GM18498 (cell line): ENCODE data around the gene GPR82.
"Not testable (repeated sequence)": the region's sequence is repeated elsewhere in the genome, so short reads cannot be mapped to it uniquely, and the experiment has no call there.

ENCODE experiments used
- ATAC-seq: cut with Tn5 transposase; IDR thresholded peaks from one replicate; pipeline ENCODE4 v1.9.1; 2021; ENCODE audit warnings: mild to moderate bottlenecking, moderate library complexity; ENCODE audit not compliant: unreplicated experiment

Gene GPR82

DNA sequence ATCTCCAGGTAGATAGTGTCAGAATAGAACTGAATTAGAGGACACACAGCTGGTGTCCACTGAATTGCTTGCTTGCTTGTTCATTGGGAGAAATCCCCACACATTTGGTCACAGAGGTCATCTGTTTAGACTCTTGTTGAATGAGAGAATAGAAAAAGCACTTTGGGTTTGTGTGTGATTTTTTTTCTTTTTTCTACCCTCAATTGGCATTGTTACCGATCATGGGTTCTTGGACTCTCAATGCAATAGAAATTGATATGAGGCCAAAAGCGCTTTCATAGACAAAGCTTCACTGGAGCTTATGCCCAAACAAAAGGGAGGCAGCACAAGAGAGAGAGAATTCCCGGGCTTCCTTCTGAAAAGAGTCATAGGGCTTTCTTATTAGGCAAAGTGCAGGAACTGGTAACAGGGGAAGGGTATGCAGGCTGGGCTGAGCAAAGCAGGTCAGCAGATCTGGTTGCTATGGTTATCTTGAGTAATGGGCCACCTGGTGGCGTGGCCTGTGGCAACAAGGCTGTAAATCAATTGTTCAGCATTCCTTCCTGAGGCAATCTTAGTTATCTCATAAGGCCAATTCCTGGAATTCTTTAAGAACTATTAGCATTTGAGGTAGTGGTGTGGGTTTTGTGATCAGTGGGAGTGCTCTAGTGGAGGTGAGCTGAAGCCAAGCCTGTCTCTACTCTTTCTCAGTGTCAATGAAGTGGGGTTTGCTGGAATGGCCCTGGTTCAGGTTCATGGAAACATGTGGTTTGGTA is 5.3 kb upstream of the GPR82 start:
- no peak for ATAC-seq

DNA sequence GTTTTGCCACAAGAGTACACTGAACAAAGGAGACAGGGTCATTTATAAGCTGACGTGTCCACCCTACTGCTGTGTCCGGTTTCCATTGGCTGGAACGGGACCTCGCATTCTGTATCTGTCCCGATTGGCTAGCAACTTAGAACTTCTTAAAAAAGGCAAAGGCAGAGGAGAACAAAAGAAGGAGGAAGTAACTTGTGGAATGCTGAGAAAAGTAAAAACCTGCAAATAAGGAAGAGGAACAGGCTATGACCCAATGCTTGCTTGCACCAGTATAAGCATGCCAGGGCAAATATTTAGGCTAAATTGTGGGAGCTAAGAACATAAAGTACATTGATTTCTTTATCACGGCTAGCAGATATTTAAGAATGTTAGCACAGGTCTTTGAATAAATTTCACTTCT is 4.4 kb upstream of the GPR82 start:
- ATAC-seq, result not testable (repeated sequence)

DNA sequence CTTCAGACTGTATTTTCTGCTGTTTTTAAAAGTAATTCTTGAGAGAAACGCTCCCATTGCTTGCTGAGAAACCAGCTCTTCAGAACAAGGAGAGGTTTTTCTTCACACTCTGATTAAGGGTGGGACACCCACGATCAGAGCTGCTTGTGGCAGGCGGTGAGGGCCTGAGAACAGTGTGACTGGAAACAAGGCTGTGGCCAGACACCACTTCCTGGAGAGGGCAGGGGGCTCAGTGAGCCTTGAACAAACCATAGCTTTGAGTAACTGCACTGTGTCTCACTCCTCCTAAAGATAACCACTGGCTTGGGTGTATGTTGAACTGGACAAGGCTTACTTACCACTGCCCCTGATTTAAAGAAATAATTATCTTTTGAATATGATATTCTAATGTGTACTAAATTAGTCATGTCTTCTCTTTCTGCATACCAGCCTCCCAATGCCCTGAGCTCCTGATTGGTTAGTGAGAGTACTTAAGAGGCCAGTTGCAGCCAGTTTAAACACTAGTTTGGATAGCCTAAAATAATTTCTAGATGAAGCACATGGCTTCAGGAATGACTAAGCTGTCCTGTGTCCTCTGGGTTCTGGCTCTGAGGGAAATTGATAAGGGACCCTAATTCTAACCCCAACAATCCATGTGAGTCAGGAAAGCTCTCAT is 3.7 kb upstream of the GPR82 start:
- peak; percentile 86 for ATAC-seq

DNA sequence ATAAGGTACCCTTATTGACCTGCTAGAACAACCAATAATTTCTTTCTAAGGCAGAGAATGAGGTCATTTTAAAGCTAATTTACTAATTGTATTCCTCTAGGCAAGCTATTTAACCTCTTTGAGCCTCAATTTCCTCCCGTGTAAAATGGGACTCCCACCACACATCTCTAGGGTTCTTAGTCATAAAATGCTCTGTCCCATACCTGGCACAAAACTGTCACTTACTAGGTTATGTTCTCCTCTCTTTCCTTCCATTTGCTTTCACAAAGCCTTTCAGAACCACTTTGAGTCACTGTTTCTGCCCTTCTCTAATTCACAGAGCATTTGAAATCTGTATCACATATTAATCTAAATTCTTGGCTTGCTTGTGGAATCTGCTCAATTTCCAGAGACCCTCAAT is 2.4 kb upstream of the GPR82 start:
- no peak for ATAC-seq

DNA sequence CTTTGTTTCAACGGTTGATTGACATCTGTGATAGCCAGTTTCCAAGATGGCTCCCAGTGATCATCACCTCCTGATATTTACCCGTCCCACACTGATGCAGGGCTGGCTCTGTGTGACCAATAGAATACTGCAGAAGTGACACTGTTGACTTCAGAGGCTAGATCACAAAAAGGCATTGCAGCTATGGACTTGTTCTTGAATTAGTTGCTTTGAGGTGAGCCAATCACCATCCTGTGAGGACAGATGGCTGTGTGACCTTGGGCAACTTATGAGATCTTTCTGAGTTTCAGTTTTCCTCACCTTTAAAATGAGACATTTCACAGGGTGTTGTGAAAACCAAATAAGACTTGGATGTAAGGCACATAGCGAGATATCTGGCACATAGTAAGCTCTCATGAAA is 1.8 kb upstream of the GPR82 start:
- no peak for ATAC-seq

DNA sequence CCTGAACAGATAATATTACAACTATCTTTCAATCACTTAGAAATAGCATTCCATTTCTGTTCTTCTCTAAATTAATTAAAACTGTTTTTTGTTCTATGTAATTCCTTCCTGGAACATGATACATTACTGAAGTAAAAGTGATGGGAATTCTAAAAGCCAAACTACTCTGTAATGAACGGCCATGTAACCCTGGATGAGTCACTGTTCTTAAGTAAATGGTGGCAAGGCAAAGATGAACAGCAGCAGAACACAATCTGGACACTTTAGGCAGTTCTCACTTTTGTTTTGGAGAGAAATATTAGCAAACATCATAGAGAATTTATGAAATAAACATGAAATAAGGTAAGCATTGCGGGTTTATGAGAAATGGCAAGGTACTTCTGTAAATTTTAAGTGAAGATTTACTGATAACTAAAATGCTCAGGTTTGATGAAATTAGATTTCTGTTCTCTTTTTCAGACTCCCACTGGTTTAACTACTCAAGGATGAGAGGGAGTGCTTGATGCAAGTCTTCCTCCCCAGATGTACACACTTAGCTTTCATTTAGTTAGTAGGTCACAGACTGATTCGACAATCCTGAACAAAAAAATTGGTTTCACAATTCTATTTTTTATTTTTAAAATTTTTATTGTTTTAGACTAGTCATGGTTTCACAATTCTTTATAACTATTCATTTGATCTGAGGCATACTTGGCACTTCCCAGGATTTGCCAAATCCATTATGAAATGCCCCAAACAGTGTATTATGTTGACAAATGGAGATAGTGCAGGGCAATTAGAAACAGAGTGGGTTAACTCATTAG is 964 bp upstream of the GPR82 start:
- no peak for ATAC-seq

DNA sequence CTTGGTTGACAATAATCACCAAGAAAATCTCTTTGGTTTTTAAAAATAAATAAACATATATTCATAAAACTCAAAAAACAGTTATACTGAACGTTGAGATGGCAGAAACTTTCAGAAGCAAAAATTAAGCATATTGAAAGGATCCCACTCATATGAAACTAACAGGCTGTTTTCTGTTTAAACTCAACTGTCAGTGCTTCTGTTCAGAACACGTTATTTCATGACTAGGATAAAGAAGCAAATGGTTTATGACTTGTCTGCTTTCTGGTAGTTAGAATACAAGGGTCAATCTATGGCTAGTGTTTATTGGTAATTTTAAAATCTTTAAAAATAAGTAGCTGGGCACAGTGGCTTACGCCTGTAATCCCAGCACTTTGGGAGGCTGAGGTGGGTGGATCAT is 4.1 kb downstream of the GPR82 start:
- no peak for ATAC-seq

DNA sequence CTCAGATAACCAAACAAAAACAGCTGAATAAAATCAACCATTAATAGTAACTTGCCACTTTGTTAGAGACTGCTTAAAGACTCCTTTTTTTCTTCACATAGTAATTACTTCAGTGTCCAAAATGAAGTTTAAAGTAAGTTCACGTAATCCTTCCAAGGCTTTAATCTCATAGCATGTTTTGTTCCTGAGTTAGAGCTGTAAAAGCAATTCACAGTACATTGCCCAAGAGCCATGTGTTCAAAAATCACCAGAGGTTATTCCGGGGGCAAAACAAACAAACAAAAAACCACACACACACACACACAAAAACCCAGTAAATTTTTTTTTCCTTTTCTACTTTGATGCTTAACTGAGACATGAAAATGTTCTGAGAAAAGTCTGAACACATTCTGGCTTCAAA is 6.1 kb downstream of the GPR82 start:
- no peak for ATAC-seq

DNA sequence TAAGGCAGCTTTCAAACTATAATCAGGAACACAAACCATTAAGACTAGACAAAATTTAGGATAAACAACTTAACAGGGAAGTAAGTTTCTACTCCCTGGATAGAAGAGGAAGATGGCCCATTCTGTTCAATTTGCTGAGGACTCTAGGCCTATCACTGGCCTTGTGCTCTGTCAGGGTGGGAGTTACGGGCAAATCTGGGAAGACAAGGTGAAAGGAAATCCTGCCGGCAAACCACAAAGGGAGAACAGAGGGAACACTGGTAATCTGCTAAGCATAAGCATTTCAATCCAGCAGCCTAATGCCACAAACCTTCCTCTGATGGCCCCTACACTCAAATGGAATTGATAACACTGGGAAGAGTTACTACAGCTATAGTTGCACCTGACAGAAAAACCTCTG is 8.3 kb downstream of the GPR82 start:
- no peak for ATAC-seq

DNA sequence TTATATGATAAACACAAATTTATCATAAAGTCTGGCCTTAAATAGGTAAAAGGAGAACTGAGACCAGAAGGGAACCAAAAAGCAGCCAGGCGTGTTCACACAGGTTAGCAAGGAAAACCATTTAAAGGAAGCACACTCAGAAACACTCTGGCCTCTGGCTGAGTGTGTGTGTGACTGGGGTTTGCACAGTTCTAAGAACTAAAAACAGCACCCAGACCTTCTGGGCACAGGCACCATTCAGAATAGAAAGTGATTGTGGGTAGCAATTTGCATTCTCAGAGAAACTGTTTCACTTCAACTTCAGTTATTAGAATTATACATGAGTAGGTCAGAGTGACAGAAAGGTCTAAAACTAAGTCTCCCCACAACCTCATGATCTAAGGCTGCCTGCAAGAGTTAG is 10.0 kb downstream of the GPR82 start:
- ATAC-seq, result peak; percentile 97

DNA sequence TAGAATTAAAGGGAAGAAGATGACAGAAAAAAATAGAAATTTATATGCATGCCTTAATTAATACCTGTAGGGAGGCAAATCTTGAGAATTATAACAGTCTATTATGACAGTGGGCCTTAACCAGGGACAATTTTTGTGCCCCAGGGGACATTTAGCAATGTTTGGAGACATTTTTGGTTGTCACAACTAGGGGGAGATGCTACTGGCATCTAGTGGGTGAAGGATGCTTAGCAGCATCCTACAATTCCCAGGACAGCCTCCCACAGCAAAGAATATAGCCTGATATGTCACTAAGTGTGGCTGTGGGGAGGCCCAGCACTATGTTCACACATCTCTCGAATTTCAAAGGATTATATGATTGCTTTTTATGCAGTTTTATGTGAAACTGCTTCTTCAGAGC is 10.5 kb downstream of the GPR82 start:
- ATAC-seq, result no peak

DNA sequence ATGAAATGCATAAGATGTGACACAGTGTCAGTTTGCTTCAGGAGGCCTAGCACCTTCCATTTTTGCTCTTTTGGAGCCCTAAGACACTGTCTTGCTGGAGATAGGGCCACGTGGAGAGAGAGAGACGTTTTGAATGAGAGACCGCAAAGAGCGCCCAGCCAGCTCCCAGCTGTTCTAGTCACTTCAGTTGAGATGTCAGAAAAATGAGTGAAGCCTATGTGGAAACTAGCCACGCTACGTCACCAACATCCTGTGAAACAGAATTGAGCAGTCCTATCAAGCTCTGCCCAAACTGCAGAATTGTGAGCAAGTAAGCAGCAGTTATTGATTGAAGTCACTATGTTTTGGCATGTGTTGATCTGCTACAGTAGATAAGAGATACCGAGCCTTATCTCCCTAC is 13.1 kb downstream of the GPR82 start:
- ATAC-seq, result no peak

DNA sequence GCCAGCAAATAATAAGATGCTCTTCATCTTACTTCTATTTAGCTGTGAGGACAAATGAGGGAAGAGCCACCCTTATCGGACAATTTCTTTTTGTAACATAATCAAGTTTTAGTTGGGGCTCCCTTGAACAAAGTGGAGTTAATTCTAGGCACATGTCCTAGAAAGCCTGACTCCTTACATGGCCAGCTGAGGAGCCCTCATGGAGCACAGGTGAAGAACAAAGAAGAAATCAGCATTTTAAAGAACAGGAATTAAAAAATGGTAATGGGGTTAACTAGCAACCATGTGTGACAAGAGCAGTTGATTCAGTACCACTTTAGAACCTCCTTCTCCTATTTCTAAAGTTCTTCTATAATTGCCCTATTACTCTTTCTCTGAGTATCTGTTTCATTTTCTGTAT is 15.9 kb downstream of the GPR82 start:
- ATAC-seq, result no peak

DNA sequence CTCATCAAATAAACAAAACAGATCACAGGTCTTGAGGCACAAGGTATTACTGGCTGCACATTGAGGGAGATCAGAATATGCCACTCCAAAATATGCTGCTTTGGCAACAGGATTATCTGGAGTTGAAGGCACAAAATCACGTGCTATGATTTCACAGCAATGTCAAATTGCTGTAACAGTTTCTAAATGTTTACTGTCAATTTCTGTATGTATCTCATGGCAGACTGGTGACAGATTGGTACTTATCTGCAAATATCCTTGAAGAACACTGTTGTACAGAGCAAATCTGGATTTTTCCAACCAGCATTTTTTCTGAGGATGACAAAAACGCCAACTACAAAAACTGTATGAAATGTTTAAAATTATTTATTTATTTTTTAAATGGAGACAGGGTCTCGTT is 26.7 kb downstream of the GPR82 start:
- ATAC-seq, result no peak

DNA sequence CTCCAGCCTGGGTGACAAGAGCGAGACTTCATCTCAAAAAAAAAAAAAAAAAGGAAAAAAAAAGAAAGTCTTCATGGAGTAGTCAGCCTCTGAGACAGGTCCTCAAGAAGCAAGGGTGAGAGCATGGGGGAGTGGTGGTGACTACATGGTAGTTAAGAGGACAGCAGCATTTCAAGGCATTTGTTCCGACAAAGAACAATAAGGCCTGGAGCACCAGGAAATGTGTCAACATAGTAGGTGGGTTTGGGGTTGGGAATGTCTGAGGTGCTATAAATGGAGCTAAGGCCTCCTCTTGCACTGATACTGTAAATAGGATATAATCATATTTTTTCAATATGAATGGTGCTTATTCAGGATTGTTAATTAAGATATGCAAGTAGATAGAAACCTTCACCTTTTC is 34.4 kb downstream of the GPR82 start:
- ATAC-seq, result no peak

DNA sequence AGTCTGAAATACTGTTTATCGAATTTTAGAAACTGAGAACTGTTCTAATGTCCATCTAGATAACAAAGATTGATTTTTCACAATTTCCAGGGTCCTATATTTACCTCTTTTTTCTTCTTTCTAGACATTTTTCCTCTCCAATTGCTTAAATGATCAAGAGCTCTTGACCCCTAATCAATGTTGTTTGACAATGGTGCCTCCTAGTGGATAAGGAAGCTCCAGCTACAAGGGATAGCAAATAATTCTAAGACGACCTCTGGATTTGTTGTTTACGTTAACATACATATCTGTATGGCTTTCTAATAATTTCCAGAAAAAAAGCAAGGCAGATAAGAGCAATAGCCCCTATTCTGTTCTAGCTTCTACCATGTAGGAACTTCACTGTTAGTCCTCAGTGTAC is 35.8 kb downstream of the GPR82 start:
- no peak for ATAC-seq

DNA sequence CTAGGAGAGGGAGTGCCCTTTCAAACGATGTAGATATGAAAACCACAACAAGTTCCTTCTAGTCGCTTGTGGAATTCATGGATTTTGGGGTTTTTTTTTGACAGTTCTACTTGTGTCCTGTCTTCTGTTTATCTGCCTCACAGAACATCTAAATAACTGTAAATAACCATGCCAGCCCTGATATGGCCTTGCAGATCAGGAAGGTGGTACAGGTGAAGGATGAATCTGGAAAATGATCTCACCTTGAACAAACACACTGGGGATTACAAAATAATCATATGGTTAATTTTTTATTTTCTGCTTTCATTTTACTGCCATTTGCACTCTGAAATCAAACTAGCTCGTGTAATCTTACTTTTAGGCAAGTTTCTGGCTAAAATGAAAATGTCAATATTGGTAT is 37.2 kb downstream of the GPR82 start:
- ATAC-seq, result no peak

DNA sequence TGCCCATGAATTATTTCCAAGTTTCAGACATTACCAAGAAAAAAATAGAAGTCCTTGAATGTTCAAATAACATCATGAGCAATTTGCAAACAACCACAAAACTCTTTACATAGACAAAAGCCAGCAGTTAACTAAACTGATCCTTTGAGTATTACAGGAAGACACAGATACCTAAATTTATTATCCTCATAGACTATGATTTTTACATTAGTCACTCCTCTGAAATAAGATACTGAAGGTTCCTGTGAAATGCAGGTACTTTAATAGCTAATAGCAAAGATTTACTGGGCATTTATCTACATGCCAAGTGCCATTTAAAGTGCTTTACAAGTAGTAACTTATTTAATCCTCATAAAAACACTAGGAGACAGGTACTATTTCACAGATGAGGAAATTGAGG is 37.7 kb downstream of the GPR82 start:
- ATAC-seq, result no peak

DNA sequence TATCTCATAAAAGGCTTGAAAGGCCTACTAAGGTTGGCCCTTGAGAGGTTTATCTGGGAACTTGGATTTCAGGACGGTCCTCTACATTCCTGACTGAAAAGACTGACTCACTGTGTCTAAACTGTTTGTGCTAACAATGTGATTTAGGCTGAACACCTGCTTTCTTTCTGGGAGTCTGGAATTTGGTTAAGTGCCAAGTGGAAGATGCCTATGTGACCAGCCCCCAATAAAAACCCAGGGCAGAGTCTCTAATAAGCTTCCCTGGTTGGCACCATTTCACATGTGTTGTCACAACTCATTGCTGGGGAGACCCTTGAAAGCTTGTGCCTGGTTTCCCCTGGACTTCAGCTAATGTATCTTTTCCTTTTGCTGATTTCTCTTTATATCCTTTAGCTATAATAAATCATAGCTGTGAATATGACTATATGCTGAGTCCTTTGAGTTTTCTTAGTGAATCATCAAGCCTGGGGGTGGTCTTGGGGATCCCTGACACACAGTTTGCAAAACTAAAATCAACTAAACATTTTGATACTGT is 55.1 kb downstream of the GPR82 start:
- no peak for ATAC-seq
